ENCODE measurements around the gene DNMT3A.

The DNMT3A gene

DNA sequence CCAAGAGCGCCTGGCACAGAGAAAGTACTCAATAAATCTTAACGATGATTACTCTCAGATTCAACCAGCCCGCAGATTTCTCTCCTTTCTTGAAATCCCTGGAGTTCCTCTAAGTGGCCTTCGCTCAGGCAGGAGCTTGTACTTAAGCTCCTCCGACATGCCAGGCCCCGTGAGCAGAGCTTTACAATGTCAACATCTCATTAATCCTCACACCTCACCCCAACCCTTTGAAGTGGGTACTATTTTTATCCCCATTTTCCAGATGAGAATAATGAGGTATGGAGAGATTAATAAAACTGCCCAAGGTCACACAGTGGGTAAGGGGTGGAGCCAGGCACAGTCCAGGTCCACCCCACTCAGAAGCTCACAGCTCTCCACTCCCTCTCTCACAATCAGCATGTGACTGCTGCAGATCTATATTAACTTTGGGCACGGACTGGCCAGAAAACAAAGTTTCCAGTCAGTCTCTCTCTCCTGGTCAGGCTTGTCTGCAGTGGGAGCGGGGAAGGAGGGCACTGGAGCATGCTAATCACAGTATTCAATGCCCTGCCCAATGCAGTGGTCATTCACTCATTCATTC lies 18.0 kb downstream of the DNMT3A start:
- no peak for DNase-seq

GRCh38 chr2:25323042-25323514 lies 18.6 kb downstream of the DNMT3A start:
- no peak for DNase-seq

- no peak for DNase-seq
Measured at GRCh38 chr2:25322312-25322711, 19.4 kb downstream of the DNMT3A start.

GRCh38 chr2:25320077-25320476 lies 21.6 kb downstream of the DNMT3A start:
- no peak for DNase-seq

DNA sequence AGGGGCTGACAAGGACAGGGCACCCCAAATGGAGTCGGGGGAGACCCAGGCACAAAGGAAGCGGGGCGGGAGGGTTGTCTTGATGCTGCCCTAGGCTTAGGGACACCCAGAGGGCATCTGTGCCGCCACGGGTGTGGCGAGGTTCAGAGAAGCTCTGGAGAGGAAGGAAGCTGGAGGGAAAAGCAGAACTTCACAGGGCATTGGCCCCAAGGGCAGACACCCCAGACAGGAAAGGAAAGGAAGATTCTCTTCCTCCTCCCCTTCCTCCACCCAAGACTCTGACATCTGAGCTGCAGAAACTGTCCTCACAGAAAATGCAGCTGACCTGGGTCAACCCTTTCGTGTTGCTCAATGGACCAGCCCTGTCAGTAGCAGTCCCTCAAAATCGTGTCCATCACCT lies 25.6 kb downstream of the DNMT3A start:
- no peak for DNase-seq

DNA sequence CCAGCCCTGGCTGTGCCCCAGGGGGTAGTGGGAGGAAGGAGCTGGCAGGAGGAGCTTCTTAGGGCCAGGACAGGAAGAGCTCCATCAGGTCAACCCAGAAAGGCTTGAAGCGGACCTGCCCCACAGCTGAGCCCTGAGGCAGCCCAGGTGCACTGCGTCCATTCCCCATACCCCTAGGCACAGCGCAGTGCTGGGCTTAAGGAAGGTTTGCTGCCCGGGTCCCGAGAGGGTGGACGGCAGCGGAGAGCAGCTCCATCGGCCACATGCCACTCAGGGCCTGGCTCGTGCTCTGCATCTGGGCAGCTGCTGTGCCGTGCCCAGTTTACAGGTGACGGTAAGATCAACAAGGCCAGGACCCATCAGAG lies 26.4 kb downstream of the DNMT3A start:
- no peak for DNase-seq

- no peak for DNase-seq
Measured at GRCh38 chr2:25314514-25315315, 27.0 kb downstream of the DNMT3A start.

DNA sequence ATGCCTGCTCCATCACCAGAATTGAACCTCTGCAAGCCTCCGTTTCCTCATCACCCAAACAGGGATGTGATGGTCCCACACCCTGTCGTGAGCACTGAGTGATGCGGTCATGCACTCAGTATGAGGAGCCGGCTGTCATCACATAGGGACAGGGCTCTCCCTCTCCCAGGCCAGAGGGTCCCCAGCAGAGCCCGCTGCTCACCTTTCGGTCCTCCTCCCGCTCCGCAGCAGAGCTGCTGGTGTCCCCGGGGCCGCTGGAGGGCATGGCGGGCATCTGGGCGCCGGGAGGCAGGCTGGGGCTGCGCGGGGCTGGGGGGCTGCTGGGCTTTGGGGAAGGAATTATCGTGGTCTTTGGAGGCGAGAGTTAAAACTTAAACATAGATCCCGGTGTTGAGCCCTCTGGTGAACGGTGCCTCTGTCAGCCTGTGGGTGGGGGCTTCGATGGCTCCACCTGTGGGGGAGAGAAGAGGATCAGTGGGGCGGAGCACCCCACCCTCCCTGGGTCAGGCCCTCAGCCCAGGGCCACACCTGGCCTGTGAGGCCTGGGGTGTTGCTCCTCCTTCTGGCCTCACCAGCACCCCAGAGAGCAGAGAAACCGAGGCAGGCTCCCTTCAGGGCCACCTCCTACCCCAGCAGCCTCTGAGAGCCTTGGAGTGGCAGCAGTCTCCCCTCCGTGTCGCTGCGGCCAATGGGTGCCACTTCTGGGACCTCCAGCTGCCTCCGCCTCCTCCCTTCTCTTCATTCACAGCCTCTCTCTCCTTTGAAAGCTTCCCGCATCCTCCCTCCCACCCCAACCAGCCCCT lies 27.8 kb downstream of the DNMT3A start:
- DNase-seq: no peak

DNA sequence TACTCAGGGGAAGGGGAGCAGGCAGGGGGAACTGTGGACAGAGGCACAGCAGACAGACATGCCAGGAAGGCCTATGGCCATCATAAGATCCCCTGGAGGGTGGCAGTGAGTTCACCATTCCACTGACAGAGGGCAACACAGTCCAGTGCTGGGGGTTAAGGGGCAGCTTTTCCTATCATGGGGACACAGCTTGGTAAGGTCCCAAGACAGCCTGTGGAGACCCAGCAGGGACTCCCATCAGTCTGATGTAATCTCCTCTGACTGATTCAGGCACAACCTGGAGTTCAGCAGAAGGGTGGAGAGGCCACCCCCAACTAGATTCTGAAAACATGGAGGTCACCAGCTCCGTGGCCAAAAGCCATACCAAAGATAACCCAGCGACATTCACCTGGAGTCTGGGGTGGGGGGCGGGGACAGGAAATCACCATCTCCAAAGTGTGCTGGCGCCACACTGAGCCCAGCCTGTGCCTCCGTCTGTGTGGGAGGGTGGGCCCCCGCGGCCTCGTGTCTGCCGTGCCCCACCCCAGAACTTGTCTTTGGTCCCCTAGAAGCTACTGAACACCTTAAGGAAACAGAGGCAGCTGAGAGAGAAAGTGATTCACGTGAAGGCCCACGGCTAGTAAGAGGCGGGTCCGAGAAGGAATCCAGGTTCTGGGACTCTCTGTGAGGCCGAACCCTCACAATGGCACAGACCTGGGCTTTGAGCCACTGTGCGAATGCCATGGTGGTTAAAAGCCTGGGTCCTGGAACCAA lies 28.6 kb downstream of the DNMT3A start:
- DNase-seq: no peak

DNA sequence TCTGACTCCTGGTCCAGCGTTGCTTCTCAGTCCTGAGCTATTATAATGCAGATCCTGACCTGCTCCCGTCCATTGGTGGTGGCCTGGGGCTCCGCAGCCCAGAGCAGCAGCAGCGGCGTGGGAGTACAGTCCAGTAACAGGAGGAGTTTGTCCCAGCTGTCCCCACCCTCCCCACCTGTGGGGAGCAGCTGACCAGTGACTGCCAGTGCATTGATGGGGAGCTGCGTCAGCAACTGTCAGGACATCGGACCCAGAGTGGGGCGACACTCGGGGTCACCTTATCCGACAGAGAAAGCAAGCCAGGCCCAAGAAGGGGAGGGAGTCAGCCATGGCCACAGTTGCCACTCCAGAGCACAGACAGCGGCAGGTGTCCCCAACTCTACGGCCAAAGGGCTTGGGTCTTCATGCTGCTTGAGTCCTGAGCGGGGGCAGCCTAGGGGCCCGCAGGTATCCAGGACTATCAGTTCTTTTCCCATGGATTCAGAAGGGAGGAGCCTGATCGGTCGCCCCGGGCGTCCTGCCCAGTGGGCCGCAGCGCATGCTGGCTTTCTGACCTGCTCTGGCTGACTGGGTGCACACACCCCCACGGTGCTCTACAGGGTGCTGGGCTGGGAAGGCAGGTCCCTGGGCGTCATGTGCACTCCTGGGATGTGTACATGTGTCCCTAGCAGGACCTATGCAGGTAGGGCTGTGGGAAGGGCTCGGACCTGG lies 29.7 kb downstream of the DNMT3A start:
- DNase-seq: no peak

DNA sequence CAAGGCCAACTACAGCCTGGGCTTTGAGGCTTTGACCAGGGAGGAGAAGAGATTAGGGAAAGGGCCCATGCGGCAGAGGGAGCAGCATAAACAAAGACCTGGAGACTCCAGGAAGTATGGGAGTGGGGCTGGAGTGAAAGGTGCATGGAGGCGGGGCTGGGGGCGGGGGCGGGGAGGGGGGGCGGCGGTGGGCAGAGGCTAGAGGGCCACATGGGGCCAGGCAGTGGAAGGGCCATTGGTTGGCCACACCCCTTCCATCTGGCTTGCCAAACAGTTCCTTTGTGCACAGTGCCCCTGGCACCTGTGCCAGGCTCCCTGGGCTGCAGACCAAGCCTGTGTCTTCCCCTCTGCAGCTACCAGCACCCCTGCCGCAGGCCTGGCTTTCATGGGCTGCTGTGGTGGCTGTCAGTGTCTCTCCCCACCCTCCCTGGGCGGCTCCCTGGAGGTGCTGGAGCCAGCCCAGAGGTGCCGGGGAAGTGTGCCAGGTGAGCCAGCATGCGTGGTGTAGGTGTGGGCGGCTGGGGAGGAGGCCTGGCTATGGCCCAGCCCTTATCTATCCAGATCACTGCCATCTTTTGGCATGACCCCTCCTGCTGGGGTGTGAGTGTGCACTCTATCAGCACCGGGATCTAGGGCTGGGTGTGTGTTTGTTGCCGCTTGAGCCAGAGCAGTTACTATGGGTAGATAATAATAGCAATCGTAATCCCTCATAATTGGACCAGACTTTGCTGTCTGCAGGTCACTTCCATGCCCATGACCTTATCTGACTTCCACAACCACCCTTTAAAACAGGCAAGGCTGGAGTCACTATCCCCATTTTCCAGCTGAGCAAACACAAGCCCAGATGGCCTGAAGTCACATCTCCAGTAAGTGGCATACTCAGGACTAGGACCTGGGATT lies 30.5 kb downstream of the DNMT3A start:
- no peak for DNase-seq

DNA sequence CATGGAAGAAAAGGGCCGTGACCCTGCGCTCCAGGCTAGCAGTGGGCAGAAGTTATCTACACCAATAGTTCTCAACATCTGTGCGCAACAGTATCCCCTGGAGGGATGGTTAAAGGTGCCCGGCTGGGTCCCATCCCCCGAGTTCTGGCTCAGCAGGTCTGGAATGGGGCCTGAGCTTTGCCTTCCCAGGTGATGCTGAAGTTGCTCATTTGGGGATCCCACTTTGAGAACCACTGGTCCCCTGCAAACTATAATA lies 31.1 kb downstream of the DNMT3A start:
- DNase-seq: no peak

GRCh38 chr2:25309402-25309801 lies 32.3 kb downstream of the DNMT3A start:
- peak in 1 of 2 experiments; percentile 7 for DNase-seq

DNA sequence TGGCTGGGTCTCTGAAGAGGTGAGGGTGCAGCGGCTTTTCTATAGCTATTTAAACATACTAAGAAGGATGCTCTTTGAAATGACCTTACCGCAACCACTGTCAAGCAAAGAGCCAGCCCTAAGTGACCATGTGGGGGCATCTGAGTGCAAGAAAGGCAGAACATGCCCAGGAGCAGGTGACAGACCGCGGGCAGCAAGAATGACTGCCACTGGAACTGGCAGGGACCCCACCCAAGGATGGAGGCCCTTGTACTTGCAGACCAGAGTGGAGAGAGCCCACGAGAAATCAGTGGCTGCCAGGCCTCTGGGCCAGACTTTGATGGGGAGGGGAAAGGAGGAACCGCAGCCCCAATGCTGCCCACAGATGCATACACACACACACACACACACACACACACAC lies 33.1 kb downstream of the DNMT3A start:
- no peak for DNase-seq

GRCh38 chr2:25307949-25308557 lies 33.7 kb downstream of the DNMT3A start:
- no peak for DNase-seq

DNA sequence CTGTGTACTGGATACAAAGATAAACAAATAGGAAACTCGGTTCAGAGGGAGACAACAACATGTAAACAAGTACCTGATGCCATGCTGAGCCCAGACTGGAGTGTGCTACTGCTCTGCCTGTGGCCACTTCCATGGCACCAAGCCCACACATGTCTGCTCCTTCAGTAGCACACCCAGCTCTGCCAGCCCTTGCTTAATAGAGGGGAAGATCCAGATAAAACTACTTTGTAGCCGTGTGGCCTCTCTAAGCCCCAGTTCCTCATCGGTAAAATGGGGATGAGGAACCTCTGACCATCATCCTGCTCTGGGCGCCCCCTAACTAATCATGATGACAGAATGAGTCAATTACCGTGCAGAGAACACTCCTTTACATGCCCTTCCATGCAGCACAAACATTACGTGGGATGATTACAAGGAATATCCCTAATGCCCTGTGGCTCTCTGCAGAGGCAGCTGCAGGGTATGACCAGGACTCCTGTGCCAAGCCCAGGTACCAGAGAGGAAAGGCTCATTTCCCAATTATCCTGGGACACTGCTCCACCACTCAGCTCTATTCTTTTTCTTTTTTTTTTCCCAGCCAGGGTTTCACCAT lies 34.9 kb downstream of the DNMT3A start:
- DNase-seq: no peak

- DNase-seq: no peak
Measured at GRCh38 chr2:25305775-25306174, 36.0 kb downstream of the DNMT3A start.

GRCh38 chr2:25304826-25305596 lies 36.7 kb downstream of the DNMT3A start:
- DNase-seq: no peak

DNA sequence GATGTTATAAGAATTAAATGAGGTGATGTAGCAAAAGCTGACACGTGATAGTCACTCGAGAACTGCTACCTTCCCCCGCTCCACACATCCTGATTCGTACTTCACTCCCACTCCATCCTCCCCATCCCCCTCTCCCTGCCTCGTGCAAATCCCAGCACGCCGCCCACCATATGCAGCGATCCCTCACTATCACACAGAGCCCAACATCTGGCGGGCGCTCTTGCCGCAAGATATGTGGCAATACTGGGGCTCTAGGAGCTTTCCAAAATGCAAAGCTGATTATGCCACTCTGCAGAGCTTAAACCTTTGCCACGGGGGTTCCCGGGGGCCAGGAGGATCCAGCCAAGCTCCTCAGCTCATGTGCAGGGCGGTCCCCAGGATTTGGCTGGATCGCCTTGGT lies 37.4 kb downstream of the DNMT3A start:
- DNase-seq: no peak

DNA sequence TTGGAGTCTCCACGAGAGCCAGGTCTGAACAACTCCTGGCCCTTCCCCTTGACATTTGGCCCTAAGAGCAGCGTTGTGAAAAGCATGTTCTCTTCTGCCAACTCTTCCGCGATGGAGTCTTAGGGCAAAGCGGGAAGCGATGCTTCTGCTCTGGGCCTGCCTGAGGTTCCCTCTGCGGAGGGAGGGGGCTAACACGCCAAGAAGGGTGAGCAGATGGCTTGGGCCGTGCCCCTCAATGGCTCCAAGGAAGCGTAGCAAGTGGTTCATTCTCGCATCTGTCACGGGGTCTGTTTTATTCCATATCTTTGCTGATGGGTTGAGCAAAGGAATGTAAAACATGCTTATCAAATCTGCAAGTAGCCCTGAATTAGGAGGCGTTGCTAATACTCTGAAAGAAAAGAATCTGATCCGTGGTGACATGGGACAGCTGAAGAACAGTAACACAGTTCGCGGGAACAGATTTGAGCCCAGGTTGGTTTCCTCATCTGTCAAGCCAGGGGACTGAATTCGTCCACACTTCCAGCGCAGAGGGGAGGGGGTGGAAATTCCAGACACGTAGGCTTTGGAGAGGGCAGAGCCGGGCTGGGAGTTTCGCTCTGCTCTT lies 38.0 kb downstream of the DNMT3A start:
- no peak for DNase-seq
